Kidney tubule cell (primary cell): ENCODE results near the gene NKX2-8.
"Not testable (repeated sequence)": the region's sequence is repeated elsewhere in the genome, so short reads cannot be mapped to it uniquely, and the experiment has no call there.

Experiments
- DNase-seq: peaks from one replicate; pipeline ENCODE4 v3.0.0-alpha.2; 2018; ENCODE audit warnings: low spot score

NKX2-8 gene

DNA sequence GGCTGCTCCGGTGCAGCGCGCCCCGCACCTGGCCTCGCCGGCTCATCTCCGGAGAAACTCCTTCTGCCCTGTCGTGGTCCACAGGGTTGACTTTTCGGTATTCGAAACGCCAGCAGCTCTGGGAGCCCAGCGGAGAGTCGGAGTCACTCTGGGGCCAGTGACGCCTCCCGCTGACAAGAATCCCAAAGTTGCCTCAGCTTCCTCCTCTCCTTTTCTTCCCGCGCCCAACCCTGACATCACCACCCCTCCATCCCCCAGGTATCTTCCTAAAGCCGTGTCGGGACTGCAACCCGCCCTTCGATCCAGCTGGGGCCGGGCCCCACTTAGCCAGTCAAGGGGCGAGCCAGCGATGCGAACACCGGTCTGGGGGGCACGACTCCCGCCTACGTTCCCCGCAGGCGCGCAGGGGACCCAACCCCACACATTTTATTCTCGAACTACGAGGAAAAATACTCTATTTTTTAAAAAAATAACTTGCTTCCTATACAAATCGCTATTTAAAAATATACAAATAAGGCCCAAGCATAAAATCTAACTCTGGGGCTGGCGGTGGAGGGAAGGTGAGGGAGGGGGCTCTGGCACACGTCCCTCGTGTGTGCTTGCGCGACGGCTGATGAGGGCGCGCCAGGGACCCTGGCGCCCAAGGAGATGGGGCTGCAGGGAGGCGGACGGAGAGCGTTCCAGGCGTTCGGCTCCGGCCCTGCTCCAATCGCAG, 2.1 kb downstream of the NKX2-8 start:
- no peak for DNase-seq

DNA sequence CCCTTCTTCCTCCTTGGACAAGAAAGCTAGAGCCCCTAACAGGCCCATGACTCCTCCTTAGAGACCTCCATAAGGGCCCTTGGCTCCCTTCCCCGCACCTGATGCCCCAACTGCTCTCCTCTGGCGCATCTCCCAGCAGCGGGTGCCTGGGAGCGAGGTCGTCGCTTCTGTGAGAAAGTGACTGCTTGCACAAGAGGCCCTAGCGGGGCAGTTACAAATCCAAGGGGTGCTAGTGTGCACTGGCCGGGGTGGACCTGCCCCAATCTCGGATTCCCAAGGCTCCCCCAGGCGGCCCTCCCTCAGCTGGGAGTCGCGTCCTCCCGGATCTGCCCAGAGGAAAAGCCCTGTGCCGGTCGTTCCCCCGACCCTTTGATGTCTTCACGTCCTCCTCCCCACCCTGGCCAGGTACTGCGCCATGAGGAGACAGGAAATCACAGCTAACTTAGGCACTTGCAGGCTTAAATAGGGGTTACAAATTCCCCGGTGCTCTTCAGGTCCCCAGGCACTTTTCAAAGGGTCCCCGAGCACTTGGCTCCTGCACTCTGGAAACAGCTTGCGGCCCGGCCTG, 2.8 kb downstream of the NKX2-8 start:
- no peak for DNase-seq

- no peak for DNase-seq
These were observed 3.3 kb downstream of the NKX2-8 start for GRCh38 chr14:36579001-36579555.

DNA sequence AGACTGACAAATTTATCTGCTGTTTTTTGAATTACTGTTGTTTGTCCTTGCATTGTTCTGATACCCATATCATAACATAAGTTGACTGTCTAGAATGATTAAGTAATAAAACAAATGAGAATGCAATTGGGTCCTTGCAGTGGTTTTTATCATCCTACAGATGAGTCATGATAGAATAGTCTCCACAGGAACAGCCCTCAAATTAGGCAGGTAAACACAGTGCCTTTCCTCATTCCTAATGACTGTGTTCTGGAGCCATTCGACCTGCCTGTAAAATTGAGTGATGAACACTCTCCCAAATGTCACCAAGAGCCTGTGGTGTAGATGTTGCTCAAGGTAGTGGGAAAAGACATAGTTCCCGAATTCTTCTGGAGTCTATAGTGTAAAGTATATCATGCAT, 12.3 kb downstream of the NKX2-8 start:
- no peak for DNase-seq

DNA sequence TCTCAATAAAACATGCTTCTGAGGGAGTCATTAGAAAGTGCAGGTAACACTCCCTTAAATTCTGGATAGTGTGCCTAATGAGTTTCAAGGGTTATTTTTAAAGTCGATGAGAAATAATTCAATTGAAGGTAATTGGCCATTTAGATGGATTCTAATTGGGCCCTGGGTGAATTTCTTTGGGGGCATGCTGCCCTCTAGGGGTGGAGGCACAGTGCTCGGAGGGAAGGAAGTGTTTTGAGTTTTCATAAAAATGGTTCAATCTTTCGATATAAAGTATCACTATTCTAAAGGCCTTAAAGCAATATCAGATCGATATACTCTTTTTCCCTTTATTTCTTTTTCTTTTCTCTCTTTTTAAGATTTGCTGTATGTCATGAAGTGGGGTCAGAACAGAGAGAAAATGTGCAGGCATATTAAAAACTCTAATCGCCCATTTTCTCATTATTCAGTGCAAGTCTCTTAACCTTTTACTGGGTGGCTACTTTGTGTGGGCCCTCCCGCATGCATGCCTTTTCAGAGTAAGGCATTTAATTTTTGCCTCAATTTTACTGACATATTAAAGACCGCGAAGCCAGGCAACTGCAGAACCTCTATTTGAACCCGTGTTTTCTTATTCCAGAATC, 25.5 kb downstream of the NKX2-8 start:
- peak; percentile 19 for DNase-seq

GRCh38 chr14:36555998-36556743, 26.2 kb downstream of the NKX2-8 start:
- no peak for DNase-seq

- DNase-seq, result peak; percentile 56
These were observed 28.7 kb downstream of the NKX2-8 start for GRCh38 chr14:36553656-36554260.

GRCh38 chr14:36550899-36551298, 31.5 kb downstream of the NKX2-8 start:
- no peak for DNase-seq

DNA sequence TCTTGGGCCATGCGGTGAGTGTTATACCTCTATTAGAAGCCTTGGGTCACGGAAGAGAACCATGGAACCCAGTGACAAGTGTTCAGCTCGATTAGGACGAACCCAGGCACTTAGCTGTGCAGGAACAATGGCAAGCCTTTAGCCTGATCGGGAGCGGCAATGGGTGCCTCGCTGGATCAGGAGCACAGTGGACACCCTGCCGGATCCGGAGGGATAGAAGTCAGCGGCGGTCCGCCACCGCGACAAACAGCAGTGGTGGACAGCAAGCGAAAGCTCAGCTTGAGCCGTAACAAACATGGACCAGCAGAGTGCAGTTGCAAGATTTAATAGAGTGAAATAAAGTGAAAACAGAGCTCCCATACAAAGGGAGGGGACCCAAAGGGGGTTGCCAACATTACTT, 38.1 kb downstream of the NKX2-8 start:
- not testable (repeated sequence) for DNase-seq

DNA sequence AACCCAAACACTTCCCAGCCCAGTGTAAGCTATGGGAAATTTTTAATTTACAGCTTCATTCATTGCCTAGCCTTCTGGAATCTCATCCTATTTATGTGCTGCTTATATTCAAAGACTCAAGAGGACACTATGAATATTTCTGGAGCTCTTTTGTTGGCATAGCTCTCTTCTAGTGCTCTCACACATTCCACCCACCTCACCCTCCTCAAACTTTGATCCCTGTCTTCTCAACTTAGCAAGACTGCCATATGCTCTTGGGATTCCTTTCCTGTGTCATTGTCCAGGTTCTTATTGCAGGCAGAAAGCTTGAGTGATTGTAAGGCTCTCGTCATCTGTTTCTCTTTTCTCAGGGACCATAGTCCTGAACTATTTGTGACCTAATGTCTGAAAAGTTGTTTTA, 44.4 kb downstream of the NKX2-8 start:
- no peak for DNase-seq
